Lower lobe of right lung (tissue), 2 donors: ENCODE data around the gene NUB1. TPM values are rescaled to one million over a fixed set of nuclear protein-coding genes. Genes with fewer than 3 reads are reported as not detected.

Experiments used
- ATAC-seq, 2 donors: fragments of 200-7000 bp; cut with Tn5 transposase; one replicate each; pipeline ENCODE4 v1.9.1; 2020 to 2022; ENCODE audit warnings: mild to moderate bottlenecking in 2 of 2, moderate library complexity in 2 of 2
- DNase-seq: peaks from one replicate; pipeline ENCODE4 v3.0.0-alpha.2; 2020
- H3K27ac ChIP-seq: fragments of 200-600 bp; one replicate; pipeline ENCODE4 v1.8.0; 2022
- H3K27me3 ChIP-seq: fragments of 200-600 bp; one replicate; pipeline ENCODE4 v1.8.0; 2022; ENCODE audit warnings: low read depth
- H3K36me3 ChIP-seq: fragments of 200-600 bp; one replicate; pipeline ENCODE4 v1.8.0; 2022; ENCODE audit warnings: mild to moderate bottlenecking
- H3K4me1 ChIP-seq: fragments of 200-600 bp; one replicate; pipeline ENCODE4 v1.8.0; 2022
- H3K4me3 ChIP-seq: fragments of 200-600 bp; one replicate; pipeline ENCODE4 v1.8.0; 2022; ENCODE audit warnings: mild to moderate bottlenecking
- H3K9me3 ChIP-seq: fragments of 200-600 bp; one replicate; pipeline ENCODE4 v1.8.0; 2022
- intact Hi-C: fragments of 100-400 bp; cut with DNase I; formaldehyde crosslinking; loops from one replicate; pipeline ENCODE4 v1.11.0; 2022
- long read RNA-seq: library from polyadenylated mRNA; unstranded; transcript quantifications from one replicate; pipeline ENCODE4 v2.0.0, GENCODE V29; 2021
- total RNA-seq: library from RNA; stranded (reverse); fragmentation: NEBNext Ultra II Directional; extraction: Animal tissue kit (Norgen Biotek cat#: 25700); gene quantifications from one replicate; pipeline ENCODE4 v1.2.1, GENCODE V29; 2021
- TF ChIP-seq, protein P1 (sequence below): fragments of 200-600 bp; IDR thresholded peaks from one replicate; pipeline ENCODE4 v1.8.0; 2022; ENCODE audit warnings: antibody characterized with exemption, mild to moderate bottlenecking
- donor health status: DM: no; HTN: yes; CAD: no; lungs with severe emphysema.

The NUB1 gene
- total RNA-seq: 53.7 TPM
- long read RNA-seq, transcript NUB1-201 (15 exons, 3,180 nt): major isoform, 11 of 37 reads
- long read RNA-seq, transcript NUB1-203 (9 exons, 1,703 nt): minor isoform, 5 of 37 reads
- long read RNA-seq, partial matches to known transcripts: 9 of 37 reads
- long read RNA-seq, other reads (novel, unspliced or antisense): 10 of 37 reads

- Histone ChIP-seq H3K27me3 (no peaks in the 10 kb centered on the region), H3K27ac (peak within 1 kb of the TSS; percentile 85), H3K4me3 (peak within 1 kb of the TSS; percentile 79), H3K4me1 (peaks cover 22% of the 10 kb centered on the region), H3K36me3 (peaks cover 23% of the 10 kb centered on the region), H3K9me3 (no peaks in the 10 kb centered on the region)
- intact Hi-C loops: no loop called here
- peak; percentile 99 to 100 for ATAC-seq
- peak; percentile 94 for DNase-seq
- TF ChIP-seq, protein P1, sequence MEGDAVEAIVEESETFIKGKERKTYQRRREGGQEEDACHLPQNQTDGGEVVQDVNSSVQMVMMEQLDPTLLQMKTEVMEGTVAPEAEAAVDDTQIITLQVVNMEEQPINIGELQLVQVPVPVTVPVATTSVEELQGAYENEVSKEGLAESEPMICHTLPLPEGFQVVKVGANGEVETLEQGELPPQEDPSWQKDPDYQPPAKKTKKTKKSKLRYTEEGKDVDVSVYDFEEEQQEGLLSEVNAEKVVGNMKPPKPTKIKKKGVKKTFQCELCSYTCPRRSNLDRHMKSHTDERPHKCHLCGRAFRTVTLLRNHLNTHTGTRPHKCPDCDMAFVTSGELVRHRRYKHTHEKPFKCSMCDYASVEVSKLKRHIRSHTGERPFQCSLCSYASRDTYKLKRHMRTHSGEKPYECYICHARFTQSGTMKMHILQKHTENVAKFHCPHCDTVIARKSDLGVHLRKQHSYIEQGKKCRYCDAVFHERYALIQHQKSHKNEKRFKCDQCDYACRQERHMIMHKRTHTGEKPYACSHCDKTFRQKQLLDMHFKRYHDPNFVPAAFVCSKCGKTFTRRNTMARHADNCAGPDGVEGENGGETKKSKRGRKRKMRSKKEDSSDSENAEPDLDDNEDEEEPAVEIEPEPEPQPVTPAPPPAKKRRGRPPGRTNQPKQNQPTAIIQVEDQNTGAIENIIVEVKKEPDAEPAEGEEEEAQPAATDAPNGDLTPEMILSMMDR: peak; percentile 3
These were observed at the start of gene NUB1 for GRCh38 chr7:151341357-151342101. Gene NUB1 (plus strand): TSS chr7:151341812. CDS start chr7:151345350, 3,538 bp downstream.

- intact Hi-C loops: no loop called here
- Histone ChIP-seq H3K27me3 (no peaks in the 10 kb centered on the region), H3K9me3 (no peaks in the 10 kb centered on the region), H3K4me1 (no peaks in the 10 kb centered on the region), H3K27ac (no peak overlapping the region), H3K4me3 (no peak overlapping the region), H3K36me3 (no peaks in the 10 kb centered on the region)
- no peak for DNase-seq
- no peak for ATAC-seq
- TF ChIP-seq, protein P1: no peak
These were observed 48.8 kb upstream of the NUB1 start for GRCh38 chr7:151292850-151293249.

GRCh38 chr7:151296202-151296992, 45.2 kb upstream of the NUB1 start:
- ATAC-seq (no peak), DNase-seq (no peak)
- H3K36me3 ChIP-seq: no peaks in the 10 kb centered on the region
- H3K4me3 ChIP-seq: no peak overlapping the region
- H3K9me3 ChIP-seq: no peaks in the 10 kb centered on the region
- no peaks in the 10 kb centered on the region for H3K4me1 ChIP-seq
- no peak overlapping the region for H3K27ac ChIP-seq
- intact Hi-C loops: no loop called here
- H3K27me3 ChIP-seq: no peaks in the 10 kb centered on the region
- TF ChIP-seq, protein P1: no peak

- intact Hi-C loops: no loop called here
- H3K27ac ChIP-seq: no peak overlapping the region
- DNase-seq (no peak), ATAC-seq (no peak)
- peaks cover 17% of the 10 kb centered on the region for H3K27me3 ChIP-seq
- peaks cover 7% of the 10 kb centered on the region for H3K4me1 ChIP-seq
- TF ChIP-seq, protein P1: no peak
- no peaks in the 10 kb centered on the region for H3K9me3 ChIP-seq
- no peak overlapping the region for H3K4me3 ChIP-seq
- no peaks in the 10 kb centered on the region for H3K36me3 ChIP-seq
These were observed 42.8 kb upstream of the NUB1 start for GRCh38 chr7:151298765-151299164.

- intact Hi-C loops: no loop called here
- ATAC-seq: no peak
These were observed 42.1 kb upstream of the NUB1 start for GRCh38 chr7:151299530-151299929.

More at GRCh38 chr7:151299530-151299929, 42.1 kb upstream of the NUB1 start:
- Histone ChIP-seq H3K9me3 (no peaks in the 10 kb centered on the region), H3K4me1 (peaks cover 9% of the 10 kb centered on the region), H3K36me3 (no peaks in the 10 kb centered on the region), H3K4me3 (no peak overlapping the region), H3K27ac (no peak overlapping the region), H3K27me3 (peaks cover 24% of the 10 kb centered on the region)
- DNase-seq: no peak
- TF ChIP-seq, protein P1: no peak
